OCI-LY7 (cell line): ENCODE results near the gene SOX5. TPM values are rescaled to one million over a fixed set of nuclear protein-coding genes. Genes with fewer than 3 reads are reported as not detected.

Source experiments
- BruUV-seq: library from RNA; stranded (reverse); fragments of 400-500 nt; replicated peaks from 2 replicates; lab custom pipeline; 2021; lab: Mats Ljungman, UMichigan
- CTCF ChIA-PET: fragments of 300-600 bp; sonication (Branson Sonifier 250); formaldehyde crosslinking; loops from one replicate; lab custom pipeline; 2022; ENCODE audit warnings: antibody characterized with exemption; ENCODE audit not compliant: unreplicated experiment; lab: Charles Lee
- POLR2A ChIA-PET: fragments of 300-600 bp; sonication (Branson Sonifier 250); formaldehyde crosslinking; loops from one replicate; lab custom pipeline; 2022; ENCODE audit warnings: antibody characterized with exemption; lab: Charles Lee
- DNase-seq: peaks from one replicate; pipeline ENCODE4 v3.0.0-alpha.2; 2015; ENCODE audit warnings: low spot score
- H2AFZ ChIP-seq: fragments of 200-600 bp; sonication (generic), shearing (Covaris generic); 2 replicates; pipeline ENCODE4 v1.6.1; 2014; ENCODE audit warnings: mild to moderate bottlenecking, antibody characterized with exemption, low read length, moderate library complexity
- H3K27ac ChIP-seq: fragments of 200-600 bp; sonication (generic); 2 replicates; pipeline ENCODE4 v1.5.1; 2014; ENCODE audit warnings: mixed run types, low read depth, mild to moderate bottlenecking, moderate library complexity, low read length, inconsistent platforms; ENCODE audit not compliant: poor library complexity, severe bottlenecking
- H3K36me3 ChIP-seq: fragments of 200-600 bp; sonication (generic); 2 replicates; pipeline ENCODE4 v1.6.1; 2014; ENCODE audit warnings: mild to moderate bottlenecking, antibody characterized with exemption, low read length, moderate library complexity, mixed read lengths; ENCODE audit not compliant: insufficient read depth
- H3K4me1 ChIP-seq: fragments of 200-600 bp; sonication (generic); 2 replicates; pipeline ENCODE4 v1.5.1; 2014; ENCODE audit warnings: mild to moderate bottlenecking, low read length; ENCODE audit not compliant: insufficient read depth, poor library complexity, severe bottlenecking
- H3K4me2 ChIP-seq: fragments of 200-600 bp; sonication (generic); 2 replicates; pipeline ENCODE4 v1.6.1; 2014; ENCODE audit warnings: mild to moderate bottlenecking, low read length
- H3K4me3 ChIP-seq: fragments of 200-600 bp; sonication (generic); 2 replicates; pipeline ENCODE4 v1.5.1; 2014; ENCODE audit warnings: mild to moderate bottlenecking, low read depth, low read length; ENCODE audit not compliant: poor library complexity, severe bottlenecking
- H3K79me2 ChIP-seq: fragments of 200-600 bp; sonication (generic); 2 replicates; pipeline ENCODE4 v1.6.1; 2016; ENCODE audit warnings: low read depth, mild to moderate bottlenecking, low read length, moderate library complexity, mixed read lengths; ENCODE audit not compliant: insufficient read depth
- H3K9me2 ChIP-seq: fragments of 200-600 bp; sonication (generic); 2 replicates; pipeline ENCODE4 v1.6.1; 2016; ENCODE audit warnings: mild to moderate bottlenecking, low read length, mixed read lengths; ENCODE audit not compliant: insufficient read depth
- H3K9me3 ChIP-seq: fragments of 200-600 bp; sonication (generic); 2 replicates; pipeline ENCODE4 v1.6.1; 2014; ENCODE audit warnings: mild to moderate bottlenecking, mixed run types, low read length, mixed read lengths
- H4K20me1 ChIP-seq: fragments of 200-600 bp; sonication (generic); 2 replicates; pipeline ENCODE4 v1.6.1; 2014; ENCODE audit warnings: mild to moderate bottlenecking, antibody characterized with exemption, low read length, moderate library complexity, mixed read lengths; ENCODE audit not compliant: insufficient read depth
- EZH2phosphoT487 ChIP-seq: fragments of 200-600 bp; sonication (generic); IDR thresholded peaks from 2 replicates; pipeline ENCODE4 v1.6.1; 2018; ENCODE audit warnings: low read depth, borderline replicate concordance, mild to moderate bottlenecking, mixed run types, antibody characterized with exemption, low read length, moderate library complexity, mixed read lengths
- intact Hi-C: fragments of 100-400 bp; cut with micrococcal nuclease; formaldehyde crosslinking; loops from one replicate; pipeline ENCODE4 v1.10.0; 2022; ENCODE audit not compliant: unreplicated experiment
- total RNA-seq, 2 experiments: library from RNA; depleted of rRNA in 1 of 2; stranded (reverse); fragments of >200 nt in 1 of 2; shearing (Covaris generic) in 1 of 2; gene quantifications; 2 replicates each; pipeline ENCODE4 v1.2.3, GENCODE V29; 2014 to 2022
- TF ChIP-seq, protein P1 (sequence below): fragments of 200-600 bp; sonication (generic); conservative IDR thresholded peaks from 2 replicates; pipeline ENCODE4 v1.5.1; 2014; ENCODE audit warnings: mild to moderate bottlenecking, antibody characterized with exemption, low read length, moderate library complexity, mixed read lengths

Gene SOX5
- total RNA-seq, 2 experiments from 2014 or later: 0.16 TPM; not detected in 1

DNA sequence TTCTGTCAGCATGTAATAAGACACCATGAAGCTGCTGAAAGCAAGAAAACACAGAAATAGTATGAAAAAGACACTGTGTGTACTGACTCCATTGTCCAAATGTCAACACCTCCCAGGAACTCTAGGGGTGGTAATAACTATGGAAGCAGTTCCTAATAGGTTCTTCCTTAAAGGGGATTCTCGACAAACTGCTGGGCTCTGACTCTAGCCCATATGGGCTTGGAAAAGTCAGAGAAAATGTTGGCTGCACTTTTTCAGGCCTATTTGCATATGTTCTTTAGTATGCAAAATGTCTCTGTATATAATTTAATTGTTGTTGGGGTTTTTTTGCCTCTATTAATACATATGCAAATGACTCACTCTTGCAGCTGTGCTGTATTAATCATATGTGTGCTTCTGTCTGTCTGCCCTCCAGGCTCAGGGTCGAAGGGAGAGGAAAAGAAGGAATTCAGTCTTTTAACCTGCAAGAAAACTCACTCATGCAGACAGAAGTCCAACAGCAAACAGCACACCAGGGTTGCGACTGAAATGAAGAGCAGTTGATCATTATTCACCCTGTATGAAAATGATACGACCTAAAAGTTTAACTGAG, 317.6 kb downstream of the SOX5 start:
- no peak overlapping the region for H3K27ac ChIP-seq
- H3K36me3 ChIP-seq: no peaks in the 10 kb centered on the region
- no peak for DNase-seq
- H3K9me2 ChIP-seq: no peaks in the 10 kb centered on the region
- no peak overlapping the region for H2AFZ ChIP-seq
- intact Hi-C loops: no loop called here
- TF ChIP-seq EZH2phosphoT487: no peak
- TF ChIP-seq, protein P1, sequence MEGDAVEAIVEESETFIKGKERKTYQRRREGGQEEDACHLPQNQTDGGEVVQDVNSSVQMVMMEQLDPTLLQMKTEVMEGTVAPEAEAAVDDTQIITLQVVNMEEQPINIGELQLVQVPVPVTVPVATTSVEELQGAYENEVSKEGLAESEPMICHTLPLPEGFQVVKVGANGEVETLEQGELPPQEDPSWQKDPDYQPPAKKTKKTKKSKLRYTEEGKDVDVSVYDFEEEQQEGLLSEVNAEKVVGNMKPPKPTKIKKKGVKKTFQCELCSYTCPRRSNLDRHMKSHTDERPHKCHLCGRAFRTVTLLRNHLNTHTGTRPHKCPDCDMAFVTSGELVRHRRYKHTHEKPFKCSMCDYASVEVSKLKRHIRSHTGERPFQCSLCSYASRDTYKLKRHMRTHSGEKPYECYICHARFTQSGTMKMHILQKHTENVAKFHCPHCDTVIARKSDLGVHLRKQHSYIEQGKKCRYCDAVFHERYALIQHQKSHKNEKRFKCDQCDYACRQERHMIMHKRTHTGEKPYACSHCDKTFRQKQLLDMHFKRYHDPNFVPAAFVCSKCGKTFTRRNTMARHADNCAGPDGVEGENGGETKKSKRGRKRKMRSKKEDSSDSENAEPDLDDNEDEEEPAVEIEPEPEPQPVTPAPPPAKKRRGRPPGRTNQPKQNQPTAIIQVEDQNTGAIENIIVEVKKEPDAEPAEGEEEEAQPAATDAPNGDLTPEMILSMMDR: no peak
- ChIA-PET CTCF (no interaction called here), POLR2A (interaction anchor here (0.6 to 1.0 kb wide), 3 partner anchors 9 to 616 kb away, joined by 3 read pairs; no protein-coding TSS in a partner anchor)
- no peaks in the 10 kb centered on the region for H3K79me2 ChIP-seq
- no peak overlapping the region for H3K4me3 ChIP-seq
- no peaks in the 10 kb centered on the region for H3K4me1 ChIP-seq
- H4K20me1 ChIP-seq: no peaks in the 10 kb centered on the region
- no peak overlapping the region for H3K4me2 ChIP-seq
- no peaks in the 10 kb centered on the region for H3K9me3 ChIP-seq
- BruUV-seq: no TSS peak

DNA sequence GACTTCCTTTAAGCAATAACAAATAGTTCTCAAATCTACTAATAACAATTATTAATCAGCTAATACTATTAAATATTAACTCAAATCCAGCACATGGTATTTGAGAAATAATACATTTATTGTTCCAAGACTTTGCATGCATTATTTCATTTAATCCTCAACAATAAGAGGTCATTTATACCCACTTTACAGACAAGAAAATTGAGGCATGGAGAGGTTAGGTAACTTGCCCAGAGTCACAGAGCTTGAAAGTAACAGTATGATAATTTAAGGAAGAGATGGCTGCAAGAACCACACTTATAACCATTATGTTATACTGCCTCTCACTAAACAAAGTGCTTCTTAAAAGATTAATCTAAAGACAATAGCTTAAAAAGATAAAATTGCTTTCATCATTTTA, 318.9 kb downstream of the SOX5 start:
- CTCF ChIA-PET: no interaction called here
- POLR2A ChIA-PET: interaction anchor here (0.7 to 1.4 kb wide), 2 partner anchors 17 to 964 kb away, joined by 3 read pairs; no protein-coding TSS in a partner anchor
- TF ChIP-seq EZH2phosphoT487: no peak
- TF ChIP-seq, protein P1: no peak
- H4K20me1 ChIP-seq: no peaks in the 10 kb centered on the region
- H2AFZ ChIP-seq: no peak overlapping the region
- H3K9me2 ChIP-seq: no peaks in the 10 kb centered on the region
- no peaks in the 10 kb centered on the region for H3K36me3 ChIP-seq
- DNase-seq: no peak
- no peaks in the 10 kb centered on the region for H3K4me1 ChIP-seq
- BruUV-seq: no TSS peak
- no peak overlapping the region for H3K4me2 ChIP-seq
- no peak overlapping the region for H3K27ac ChIP-seq
- intact Hi-C loops: no loop called here
- no peaks in the 10 kb centered on the region for H3K9me3 ChIP-seq
- H3K4me3 ChIP-seq: no peak overlapping the region
- no peaks in the 10 kb centered on the region for H3K79me2 ChIP-seq

DNA sequence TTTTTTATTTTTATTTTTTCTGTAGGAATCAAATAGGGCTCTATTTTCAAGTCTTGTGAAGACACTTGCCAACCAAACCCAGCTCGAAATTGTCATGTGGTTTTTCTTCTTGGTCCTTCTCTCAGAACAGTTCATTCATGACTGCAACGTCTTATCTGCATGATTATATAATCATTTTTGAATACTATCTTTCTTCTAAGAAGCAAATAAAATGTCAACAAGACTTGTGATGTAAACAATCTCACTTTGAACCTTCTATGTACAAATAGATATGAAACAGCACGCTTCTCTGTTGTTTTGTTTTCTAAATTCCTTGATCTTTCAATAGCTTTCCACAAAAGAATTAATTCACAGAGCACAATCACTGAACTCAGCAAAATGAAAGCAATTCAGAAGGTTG, 320.7 kb downstream of the SOX5 start:
- H3K36me3 ChIP-seq: no peaks in the 10 kb centered on the region
- H3K4me2 ChIP-seq: no peak overlapping the region
- no peaks in the 10 kb centered on the region for H3K9me3 ChIP-seq
- H3K4me1 ChIP-seq: no peaks in the 10 kb centered on the region
- no peak overlapping the region for H3K27ac ChIP-seq
- 0 out of 2 replicates have a peak, but pooled peaks cover 4% of the 10 kb centered on the region for H3K9me2 ChIP-seq
- no peak overlapping the region for H3K4me3 ChIP-seq
- H2AFZ ChIP-seq: no peak overlapping the region
- TF ChIP-seq EZH2phosphoT487: no peak
- TF ChIP-seq, protein P1: no peak
- no peak for DNase-seq
- ChIA-PET POLR2A (interaction anchor here (0.7 kb wide), 1 partner anchor 31 kb away, joined by 4 read pairs; no protein-coding TSS in a partner anchor), CTCF (no interaction called here)
- intact Hi-C loops: no loop called here
- no peaks in the 10 kb centered on the region for H3K79me2 ChIP-seq
- no peaks in the 10 kb centered on the region for H4K20me1 ChIP-seq
- BruUV-seq: no TSS peak
